NCI-H748 (cell line): ENCODE results near the gene VCL.
"Not testable (repeated sequence)": the region's sequence is repeated elsewhere in the genome, so short reads cannot be mapped to it uniquely, and the experiment has no call there.

ENCODE experiments used
- DNase-seq: peaks from one replicate; lab custom pipeline; 2025; ENCODE audit not compliant: unreplicated experiment; lab: John Stamatoyannopoulos, UW

Gene VCL

GRCh38 chr10:74000892-74001669 is 3.2 kb downstream of the VCL start:
- no peak for DNase-seq

GRCh38 chr10:74006269-74006668 is 8.4 kb downstream of the VCL start:
- DNase-seq = no peak

- DNase-seq = no peak
Measured at GRCh38 chr10:74008212-74008731, 10.4 kb downstream of the VCL start.

- DNase-seq = no peak
Measured at GRCh38 chr10:74011017-74011416, 13.1 kb downstream of the VCL start.

- DNase-seq = no peak
Measured at GRCh38 chr10:74011770-74012169, 13.9 kb downstream of the VCL start.

- DNase-seq = no peak
Measured at GRCh38 chr10:74012480-74012879, 14.6 kb downstream of the VCL start.

- DNase-seq = no peak
Measured at GRCh38 chr10:74013004-74013403, 15.1 kb downstream of the VCL start.

- DNase-seq = not testable (repeated sequence)
Measured at GRCh38 chr10:74014574-74014973, 16.7 kb downstream of the VCL start.

- DNase-seq = no peak
Measured at GRCh38 chr10:74018241-74018640, 20.3 kb downstream of the VCL start.

GRCh38 chr10:74021248-74022055 is 23.5 kb downstream of the VCL start:
- DNase-seq = no peak

- no peak for DNase-seq
Measured at GRCh38 chr10:74022926-74023629, 25.2 kb downstream of the VCL start.

GRCh38 chr10:74024600-74024999 is 26.7 kb downstream of the VCL start:
- no peak for DNase-seq

- no peak for DNase-seq
Measured at GRCh38 chr10:74025380-74025978, 27.6 kb downstream of the VCL start.

- no peak for DNase-seq
Measured at GRCh38 chr10:74026428-74027015, 28.6 kb downstream of the VCL start.

- no peak for DNase-seq
Measured at GRCh38 chr10:74027702-74028101, 29.8 kb downstream of the VCL start.

- DNase-seq = no peak
Measured at GRCh38 chr10:74029943-74030342, 32.0 kb downstream of the VCL start.

GRCh38 chr10:74032208-74032607 is 34.3 kb downstream of the VCL start:
- DNase-seq = not testable (repeated sequence)

GRCh38 chr10:74032900-74033655 is 35.2 kb downstream of the VCL start:
- DNase-seq = peak; percentile 1

- no peak for DNase-seq
Measured at GRCh38 chr10:74033702-74034101, 35.8 kb downstream of the VCL start.

- DNase-seq = no peak
Measured at GRCh38 chr10:74034301-74034700, 36.4 kb downstream of the VCL start.
